Activated CD8-positive, alpha-beta memory T cell treated with anti-CD3 and anti-CD28 coated beads, Interleukin-2, amount 50 U/mL, for 1 hour (primary cell): ENCODE results near the gene CCL16.

ENCODE experiments used
- DNase-seq: peaks from one replicate; pipeline ENCODE4 v3.0.0-alpha.2; 2020; ENCODE audit errors: extremely low read depth

The CCL16 gene

GRCh38 chr17:35986643-35987042 is 5.3 kb upstream of the CCL16 start, which contains the start of gene CCL14:
Gene CCL14 (minus strand): TSS chr17:35986729. CDS start chr17:35986649, 80 bp downstream.
- DNase-seq: no peak

- no peak for DNase-seq
Measured at GRCh38 chr17:35984140-35984539, 2.8 kb upstream of the CCL16 start.

- no peak for DNase-seq
Measured at GRCh38 chr17:35982409-35983191, 1.3 kb upstream of the CCL16 start.

- DNase-seq: no peak
Measured at GRCh38 chr17:35981908-35982330, 622 bp upstream of the CCL16 start.

GRCh38 chr17:35978346-35978745 is 3.0 kb downstream of the CCL16 start:
- no peak for DNase-seq

- no peak for DNase-seq
Measured at GRCh38 chr17:35977509-35977908, 3.8 kb downstream of the CCL16 start.

GRCh38 chr17:35973333-35974260 is 7.7 kb downstream of the CCL16 start:
- no peak for DNase-seq

- DNase-seq: no peak
Measured at GRCh38 chr17:35972945-35973332, 8.4 kb downstream of the CCL16 start.

- no peak for DNase-seq
Measured at GRCh38 chr17:35972535-35972934, 8.8 kb downstream of the CCL16 start.

GRCh38 chr17:35972066-35972465 is 9.2 kb downstream of the CCL16 start:
- DNase-seq: no peak

GRCh38 chr17:35969558-35970380 is 11.5 kb downstream of the CCL16 start:
- DNase-seq: peak; percentile 25

GRCh38 chr17:35968520-35969054 is 12.7 kb downstream of the CCL16 start:
- DNase-seq: no peak

- DNase-seq: no peak
Measured at GRCh38 chr17:35965272-35965671, 16.0 kb downstream of the CCL16 start.

- DNase-seq: no peak
Measured at GRCh38 chr17:35963663-35964062, 17.6 kb downstream of the CCL16 start.

GRCh38 chr17:35953720-35954119 is 27.6 kb downstream of the CCL16 start:
- DNase-seq: no peak

- DNase-seq: no peak
Measured at GRCh38 chr17:35949401-35949800, 31.9 kb downstream of the CCL16 start.

GRCh38 chr17:35948092-35948491 is 33.2 kb downstream of the CCL16 start:
- no peak for DNase-seq

- no peak for DNase-seq
Measured at GRCh38 chr17:35947156-35947585, 34.1 kb downstream of the CCL16 start.

GRCh38 chr17:35944151-35944550 is 37.1 kb downstream of the CCL16 start:
- no peak for DNase-seq

- no peak for DNase-seq
Measured at GRCh38 chr17:35943537-35943936, 37.8 kb downstream of the CCL16 start, which contains the start of gene LYZL6. Gene LYZL6 (minus strand): TSS chr17:35943713. CDS start chr17:35939356, 4,357 bp downstream.

- no peak for DNase-seq
Measured at GRCh38 chr17:35942588-35943186, 38.6 kb downstream of the CCL16 start.
